Activated CD4-positive, CD25-positive, alpha-beta regulatory T cell treated with anti-CD3 and anti-CD28 coated beads, Interleukin-2, amount 50 U/mL, for 16 hours (primary cell): ENCODE results near the gene SPP1.
"Not testable (repeated sequence)": the region's sequence is repeated elsewhere in the genome, so short reads cannot be mapped to it uniquely, and the experiment has no call there.

Experiments used
- DNase-seq: peaks from one replicate; pipeline ENCODE4 v3.0.0-alpha.2; 2020; ENCODE audit warnings: low read depth, low spot score

The SPP1 gene

GRCh38 chr4:87975466-87975865 is at the start of gene SPP1:
Gene SPP1 (plus strand): TSS chr4:87975714. CDS start chr4:87976896, 1,182 bp downstream.
- DNase-seq: no peak

DNA sequence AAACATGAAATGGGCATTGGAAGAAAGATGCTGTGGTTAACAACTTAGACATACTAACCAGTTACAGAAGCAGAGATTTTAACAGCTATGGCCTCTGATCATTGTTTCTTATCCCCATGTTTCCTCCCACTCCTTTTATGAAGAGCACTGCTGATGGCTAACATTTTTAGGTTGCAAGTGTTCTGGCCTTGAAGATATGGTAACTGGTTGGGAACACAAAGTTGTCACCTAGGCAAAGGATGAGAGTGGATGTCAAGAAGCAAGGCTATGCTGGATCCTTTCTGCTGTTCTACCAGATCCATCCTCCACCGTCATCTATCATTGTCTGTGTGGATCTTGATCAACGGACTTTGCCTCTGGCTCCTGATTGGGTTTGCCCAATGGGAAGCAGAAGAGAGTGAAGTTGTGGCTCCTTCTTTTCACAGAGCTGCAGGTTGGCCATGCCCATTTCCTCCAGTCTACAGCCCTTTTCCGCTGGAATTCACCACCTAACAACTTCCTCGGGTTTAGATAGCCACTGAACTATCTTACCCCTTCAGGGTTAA is 48.9 kb upstream of the SPP1 start:
- no peak for DNase-seq

DNA sequence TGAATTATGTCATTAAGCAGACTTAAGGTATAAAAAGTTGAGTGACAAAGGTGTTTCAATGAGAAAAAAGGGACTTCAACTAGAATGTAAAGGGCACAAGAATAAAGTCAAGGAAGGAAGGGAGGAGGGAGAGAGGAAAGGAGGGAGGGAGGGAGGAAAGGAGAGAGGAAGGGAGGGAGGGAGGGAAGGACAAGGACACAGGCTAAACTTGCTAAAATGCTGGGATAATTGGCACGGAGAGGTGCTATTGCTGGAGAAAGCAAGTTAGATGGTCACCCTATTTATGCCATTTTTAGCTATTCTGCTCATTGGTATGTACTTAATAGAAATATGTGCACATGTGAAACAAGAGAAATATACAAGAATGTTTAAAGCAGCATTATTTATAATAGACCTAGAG is 44.9 kb upstream of the SPP1 start:
- no peak for DNase-seq

- DNase-seq: no peak
These were observed 43.6 kb upstream of the SPP1 start for GRCh38 chr4:87931932-87932331.

GRCh38 chr4:87932718-87933141 is 42.8 kb upstream of the SPP1 start:
- no peak for DNase-seq

DNA sequence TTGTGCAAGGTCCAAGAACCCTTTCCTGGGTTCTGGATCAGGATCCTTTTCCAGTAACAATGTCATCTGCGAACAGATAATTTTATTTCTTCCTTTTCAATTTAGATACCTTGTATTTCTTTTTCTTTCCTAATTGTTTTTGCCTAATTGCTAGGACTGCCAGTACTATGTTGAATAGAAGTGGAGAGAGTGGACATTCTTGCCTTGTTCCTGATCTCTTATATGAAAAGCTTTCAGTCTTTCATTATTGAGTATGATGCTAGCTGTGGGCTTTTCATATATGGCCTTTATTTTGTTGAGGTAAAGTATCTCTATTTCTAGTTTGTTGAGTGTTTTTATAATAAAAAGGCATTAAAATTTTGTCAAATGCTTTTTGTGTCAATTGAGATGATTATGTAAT is 42.2 kb upstream of the SPP1 start:
- no peak for DNase-seq

- DNase-seq: no peak
These were observed 41.3 kb upstream of the SPP1 start for GRCh38 chr4:87934157-87934704.

GRCh38 chr4:87934973-87935372 is 40.5 kb upstream of the SPP1 start:
- no peak for DNase-seq

GRCh38 chr4:87935954-87936353 is 39.6 kb upstream of the SPP1 start:
- DNase-seq: not testable (repeated sequence)

DNA sequence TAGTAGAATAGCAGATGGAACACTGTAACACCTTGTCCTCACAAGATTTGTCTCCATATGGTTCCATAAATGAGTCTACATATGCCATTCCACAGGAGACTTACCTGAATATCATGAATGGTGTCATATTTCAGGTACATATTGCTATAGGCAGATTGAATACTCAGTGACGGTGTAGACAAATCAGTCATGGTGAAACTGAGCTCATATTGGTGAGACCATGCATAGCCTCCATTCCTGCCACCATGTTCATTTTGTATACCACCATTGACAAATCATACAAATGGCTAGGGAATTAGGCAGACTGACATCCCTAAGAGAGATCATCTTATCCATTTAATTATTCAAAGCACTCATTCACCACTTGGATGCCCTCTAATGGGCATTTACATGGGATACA is 38.0 kb upstream of the SPP1 start:
- DNase-seq: no peak

- no peak for DNase-seq
These were observed 36.8 kb upstream of the SPP1 start for GRCh38 chr4:87938746-87939145.

DNA sequence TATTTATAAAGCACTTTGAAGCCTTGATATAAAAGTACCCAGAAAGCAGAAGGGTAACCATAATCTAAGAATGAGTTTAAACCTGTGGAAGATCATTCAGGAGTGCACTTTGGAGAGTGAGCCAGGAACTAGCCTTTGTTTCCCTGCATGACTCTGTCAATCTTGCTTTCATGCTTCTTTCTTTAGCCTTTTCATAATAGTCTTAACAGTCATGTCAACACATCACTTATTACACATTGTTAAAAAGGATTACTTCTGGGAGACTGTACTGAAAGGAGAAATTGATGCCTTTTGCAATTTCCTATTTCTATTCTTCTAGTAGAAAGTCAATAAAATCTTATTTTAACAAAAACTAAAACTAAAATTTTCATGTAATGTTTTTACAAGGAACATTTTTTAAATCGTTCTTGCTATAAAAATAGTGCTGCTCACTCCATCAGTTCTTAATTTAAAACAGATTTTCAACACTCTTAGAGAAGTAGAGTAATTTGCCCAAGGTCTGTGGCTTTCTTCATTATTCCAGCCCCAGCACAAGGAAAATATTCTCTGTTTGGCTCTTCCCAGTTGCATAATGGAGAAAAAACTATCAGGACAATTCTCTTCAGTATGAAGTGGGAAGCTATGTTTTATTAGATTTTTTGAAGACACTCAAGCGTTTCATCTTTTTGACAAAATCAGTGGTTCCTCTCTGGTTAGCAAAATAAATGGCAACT is 35.4 kb upstream of the SPP1 start:
- DNase-seq: no peak

GRCh38 chr4:87940809-87941208 is 34.7 kb upstream of the SPP1 start:
- not testable (repeated sequence) for DNase-seq

- DNase-seq: no peak
These were observed 33.7 kb upstream of the SPP1 start for GRCh38 chr4:87941537-87942392.

GRCh38 chr4:87943660-87944149 is 31.8 kb upstream of the SPP1 start:
- no peak for DNase-seq

DNA sequence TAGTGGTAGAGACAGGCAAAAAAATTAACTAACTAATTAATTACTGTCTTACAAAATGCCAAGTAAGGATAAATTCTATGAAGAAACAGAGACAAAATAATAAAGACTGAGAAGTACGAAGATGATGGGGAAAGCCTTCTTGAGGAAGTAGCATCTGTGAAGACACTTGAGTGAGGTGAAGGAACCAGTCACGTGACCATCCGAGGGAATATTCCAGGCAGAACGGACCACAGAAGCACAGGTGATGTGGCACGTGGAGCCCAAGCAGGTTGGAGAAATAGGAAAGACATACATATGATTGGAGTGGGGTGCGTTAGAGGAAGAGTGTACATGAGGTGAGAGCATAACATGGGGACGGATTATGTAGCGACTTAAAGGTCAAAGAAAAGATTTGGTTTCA is 30.5 kb upstream of the SPP1 start:
- DNase-seq: no peak

DNA sequence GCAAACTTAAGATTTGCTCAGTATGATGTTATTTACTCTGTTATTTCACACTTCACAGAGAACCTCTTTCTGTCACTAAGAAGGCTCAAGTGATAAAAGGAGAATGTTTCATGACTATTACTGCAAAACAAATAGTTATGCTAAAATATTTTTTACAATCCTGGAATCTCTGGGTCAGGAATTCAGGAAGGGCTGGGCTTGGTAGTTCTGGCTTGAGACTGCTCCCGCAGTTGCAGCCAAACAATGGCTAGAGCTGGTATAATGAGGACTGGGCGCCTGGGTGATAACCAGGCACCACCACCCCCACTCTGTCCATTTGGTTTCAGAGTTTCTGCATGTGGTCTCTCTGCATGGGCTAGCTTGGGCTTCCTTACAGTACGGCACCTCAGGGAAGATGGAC is 28.7 kb upstream of the SPP1 start:
- DNase-seq: no peak

- DNase-seq: no peak
These were observed 27.9 kb upstream of the SPP1 start for GRCh38 chr4:87947381-87948160.

GRCh38 chr4:87949961-87950360 is 25.6 kb upstream of the SPP1 start:
- no peak for DNase-seq

DNA sequence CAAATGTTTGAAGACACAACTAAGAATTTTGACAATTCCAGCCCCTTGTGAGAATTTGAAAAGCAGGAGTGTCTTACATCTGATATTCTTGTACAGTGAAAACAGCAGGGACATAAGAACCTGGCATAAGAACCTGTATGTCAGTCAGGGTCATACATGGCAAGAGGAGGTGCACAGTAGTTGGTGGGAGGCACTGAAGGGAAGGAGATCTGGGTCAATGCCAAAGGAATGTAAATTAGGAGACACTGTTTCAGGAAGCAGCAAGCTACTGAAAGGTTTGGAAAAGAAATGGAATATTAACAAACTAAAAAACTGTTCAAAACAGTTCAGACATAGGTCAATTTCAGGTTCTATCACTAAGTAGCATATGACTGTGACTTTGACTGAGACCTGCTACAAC is 25.0 kb upstream of the SPP1 start:
- no peak for DNase-seq

DNA sequence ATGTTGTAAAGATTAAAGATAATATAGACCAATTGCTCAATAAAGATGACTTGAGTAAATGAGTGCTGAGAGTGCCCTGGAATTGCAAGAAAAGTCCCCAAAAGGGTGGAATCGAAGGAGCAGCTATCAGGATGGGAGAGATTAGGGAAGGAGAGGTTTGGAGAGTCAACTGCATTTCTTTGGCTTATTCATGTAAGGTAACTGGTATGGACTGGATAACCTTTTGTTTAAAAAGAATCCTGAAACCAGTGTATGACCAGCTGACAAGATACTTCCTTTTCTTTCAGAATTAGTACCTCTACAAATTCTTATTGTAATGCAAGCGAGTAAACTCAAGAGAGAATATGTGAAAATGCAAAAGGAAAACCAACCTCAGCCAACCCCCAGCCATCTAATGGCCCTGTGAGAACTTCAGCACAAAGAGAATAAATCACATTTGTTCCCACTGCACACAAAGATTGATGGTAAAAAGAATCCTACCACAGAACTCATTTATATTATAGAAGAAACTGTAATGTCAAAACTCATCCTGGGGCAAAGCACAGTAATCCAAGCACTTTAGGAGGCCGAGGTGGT is 24.5 kb upstream of the SPP1 start:
- no peak for DNase-seq
